NCI-H2029 treated with DMSO at 0.1 percent for 48 hours (cell line): ENCODE results near the gene RC3H2.
"Not testable (repeated sequence)": the region's sequence is repeated elsewhere in the genome, so short reads cannot be mapped to it uniquely, and the experiment has no call there.

Source experiments
- DNase-seq: peaks from one replicate; lab custom pipeline; 2025; lab: John Stamatoyannopoulos, UW

Gene RC3H2

DNA sequence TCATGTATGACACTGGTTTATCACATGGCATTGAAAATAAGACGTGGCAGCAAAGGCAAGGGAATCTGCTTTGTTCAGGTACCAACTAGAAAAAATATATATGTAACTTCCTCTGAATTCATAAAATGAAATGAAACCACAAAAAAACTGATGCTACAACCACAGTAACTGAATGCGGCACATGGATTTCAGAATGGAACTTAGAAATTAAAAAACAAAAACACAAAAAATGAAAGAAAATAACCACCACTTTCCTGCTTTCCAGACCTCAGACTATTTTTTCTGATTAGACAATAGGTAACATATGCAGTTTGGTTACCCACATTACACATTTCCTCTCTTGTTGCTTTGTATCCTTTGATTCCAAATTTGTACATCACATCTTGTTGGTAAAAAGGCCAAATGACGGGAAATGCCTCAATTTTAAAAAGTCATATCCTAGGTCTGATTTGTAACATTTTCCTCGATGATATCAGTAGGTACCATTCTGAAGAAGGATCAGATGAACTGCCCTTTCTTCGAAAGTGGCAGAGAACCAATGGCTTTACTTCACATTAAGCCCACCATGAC lies 58.7 kb downstream of the RC3H2 start:
- DNase-seq: no peak

DNA sequence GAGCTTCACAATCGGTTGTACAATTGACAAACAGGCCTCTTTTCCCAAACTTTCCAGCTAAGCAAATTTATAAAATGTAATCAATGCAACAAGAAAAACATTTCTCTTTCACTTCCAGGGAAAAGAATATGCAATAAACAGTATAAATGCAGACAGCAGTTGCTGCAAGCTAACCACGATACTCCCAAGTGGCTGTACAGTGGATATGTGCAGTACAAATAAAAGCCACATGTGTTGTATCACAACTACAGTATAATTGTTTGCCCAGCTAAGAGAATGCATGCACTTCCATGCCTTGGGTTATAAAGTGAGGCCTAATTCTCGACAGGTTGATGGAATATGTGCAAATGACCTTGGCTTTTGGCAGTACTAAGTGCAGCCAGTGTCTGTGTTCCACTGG lies 60.0 kb downstream of the RC3H2 start:
- DNase-seq: no peak

DNA sequence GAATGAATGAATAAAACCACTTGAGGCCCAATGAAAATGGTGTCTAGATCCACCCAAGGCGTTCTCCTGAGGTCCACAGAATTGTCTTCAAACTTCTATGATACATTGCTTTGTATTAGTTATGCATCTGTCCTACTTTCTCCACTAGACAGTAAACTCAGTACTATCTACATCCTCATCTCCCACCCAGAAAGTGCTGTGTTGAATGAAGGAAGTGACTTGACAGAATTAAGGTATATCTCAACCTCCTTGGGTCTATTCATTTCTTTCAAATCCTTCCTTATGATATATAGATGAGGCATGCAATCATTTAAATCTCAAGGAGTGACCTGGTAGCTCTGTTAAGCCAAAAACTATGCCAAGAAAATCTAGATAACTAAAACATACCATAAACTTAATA lies 61.0 kb downstream of the RC3H2 start:
- DNase-seq: no peak

DNA sequence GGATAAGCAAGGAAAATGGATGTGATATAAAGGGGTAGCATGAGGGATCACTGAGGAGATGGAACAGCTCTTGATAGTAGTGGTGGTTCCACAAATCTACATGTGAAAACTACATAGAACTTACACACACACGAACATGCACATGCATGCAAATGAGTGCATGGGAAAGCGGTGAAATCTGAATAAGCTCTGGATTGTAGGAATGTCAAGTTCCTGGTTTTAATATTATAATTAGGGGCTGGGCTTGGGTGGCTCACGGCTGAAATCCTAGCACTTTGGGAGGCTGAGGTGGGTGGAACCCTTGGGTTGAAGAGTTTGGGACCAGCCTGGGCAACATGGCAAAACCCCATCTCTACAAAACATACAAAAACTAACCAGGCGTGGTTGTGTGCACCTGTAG lies 63.7 kb downstream of the RC3H2 start:
- DNase-seq: no peak

DNA sequence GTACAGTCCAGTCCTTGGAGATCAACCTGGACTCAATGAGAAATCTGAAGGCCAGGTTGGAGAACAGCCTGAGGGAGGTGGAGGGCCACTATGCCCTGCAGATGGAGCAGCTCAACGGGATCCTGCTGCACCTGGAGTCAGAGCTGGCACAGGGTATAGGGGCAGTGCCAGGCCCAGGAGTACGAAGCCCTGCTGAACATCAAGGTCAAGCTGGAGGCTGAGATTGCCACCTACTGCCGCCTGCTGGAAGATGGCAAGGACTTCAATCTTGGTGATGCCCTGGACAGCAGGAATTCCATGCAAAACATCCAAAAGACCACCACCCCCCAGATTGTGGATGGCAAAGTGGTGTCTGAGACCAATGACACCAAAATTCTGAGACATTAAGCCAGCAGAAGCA lies 66.7 kb downstream of the RC3H2 start:
- DNase-seq: not testable (repeated sequence)

DNA sequence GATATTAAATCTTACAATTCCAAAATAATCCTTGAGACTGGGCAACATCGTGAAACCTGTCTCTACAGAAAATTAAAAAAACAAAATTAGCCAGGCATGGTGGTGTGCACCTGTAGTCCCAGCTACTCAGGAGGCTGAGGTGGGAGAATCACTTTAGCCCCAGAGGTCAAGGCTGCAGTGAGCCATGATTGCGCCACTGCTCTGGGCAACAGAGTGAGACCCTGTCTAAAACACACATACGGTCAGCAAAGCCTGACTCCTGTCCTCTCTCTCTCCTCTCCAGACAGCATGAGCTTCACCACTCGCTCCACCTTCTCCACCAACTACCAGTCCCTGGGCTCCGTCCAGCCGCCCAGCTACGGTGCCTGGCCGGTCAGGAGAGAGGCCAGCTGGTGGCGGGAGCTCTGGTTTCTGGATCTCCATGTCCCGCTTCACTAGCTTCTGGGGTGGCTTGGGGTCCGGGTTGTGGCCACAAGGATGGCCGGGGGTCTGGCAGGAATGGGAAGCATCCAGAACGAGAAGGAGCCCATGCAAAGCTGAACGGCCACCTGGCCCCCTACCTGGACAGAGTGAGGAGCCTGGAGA lies 67.8 kb downstream of the RC3H2 start:
- DNase-seq: no peak

DNA sequence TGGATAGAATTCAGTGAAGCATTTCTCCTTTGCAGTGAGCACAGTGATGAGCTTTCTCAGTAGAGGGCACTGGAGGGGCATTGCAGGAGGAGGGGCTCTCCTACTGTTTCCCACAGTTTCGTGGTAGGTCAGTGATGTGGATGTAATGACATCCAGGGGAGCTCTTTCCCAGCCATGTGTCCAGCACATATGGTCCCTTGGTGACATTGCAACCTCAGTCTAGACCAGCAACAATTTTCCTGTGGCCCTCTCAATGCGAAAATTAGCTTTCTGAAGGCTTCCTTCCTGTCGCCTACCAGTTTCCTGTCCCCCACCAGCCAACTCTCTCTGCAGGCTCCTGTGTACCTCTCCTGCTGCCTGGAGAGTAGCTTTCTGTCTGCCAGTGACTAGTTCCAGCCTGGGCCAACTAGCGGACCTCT lies 69.8 kb downstream of the RC3H2 start:
- no peak for DNase-seq

DNA sequence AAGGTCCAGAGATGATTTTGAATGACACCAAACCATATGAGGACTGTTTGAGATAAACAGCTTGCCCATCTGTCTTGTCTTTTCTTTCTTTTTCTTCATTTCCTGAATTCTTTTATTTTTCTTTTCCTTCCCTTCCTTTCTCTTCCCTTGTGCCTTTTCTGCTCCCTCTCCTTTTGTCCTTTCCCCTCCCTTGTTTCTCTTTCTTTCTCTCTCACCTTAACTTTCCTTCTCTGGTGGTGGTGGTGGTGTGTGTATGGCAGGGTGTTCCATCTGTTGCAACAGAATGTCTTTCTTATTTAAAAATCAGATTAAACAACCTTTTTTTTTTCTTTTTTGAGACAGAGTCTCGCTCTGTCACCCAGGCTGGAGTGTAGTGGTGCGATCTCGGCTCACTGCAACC lies 73.0 kb downstream of the RC3H2 start:
- no peak for DNase-seq

DNA sequence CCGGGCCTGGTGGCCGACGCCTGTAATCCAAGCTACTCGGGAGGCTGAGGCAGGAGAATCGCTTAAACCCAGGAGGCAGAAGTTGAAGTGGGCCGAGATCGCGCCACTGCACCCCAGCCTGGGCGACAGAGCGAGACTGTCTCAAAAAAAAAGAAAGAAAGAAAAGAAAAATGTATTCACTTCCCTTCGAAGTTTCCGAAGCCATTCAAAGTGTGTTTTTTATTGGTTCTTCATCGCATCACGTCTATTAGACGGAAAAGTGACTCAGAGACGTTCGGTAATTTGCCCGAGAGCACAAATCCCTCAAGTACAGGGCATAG lies 76.2 kb downstream of the RC3H2 start:
- DNase-seq: not testable (repeated sequence)

DNA sequence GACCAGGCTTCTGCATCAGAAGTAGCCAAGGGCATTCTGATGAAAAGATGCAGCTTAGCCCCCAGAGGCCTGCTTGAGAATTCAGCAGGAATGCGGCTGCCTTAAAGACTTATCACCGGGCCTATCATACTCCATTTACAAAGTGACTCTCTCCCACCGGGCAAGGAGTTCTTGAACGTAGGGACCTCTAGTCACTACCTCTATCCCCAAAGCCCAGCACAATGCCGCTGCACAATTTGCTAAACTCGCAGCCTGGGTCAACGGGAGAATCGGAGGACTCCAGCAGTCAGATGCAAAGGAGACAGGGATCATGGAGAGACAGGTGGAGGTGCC lies 77.4 kb downstream of the RC3H2 start:
- DNase-seq: no peak

DNA sequence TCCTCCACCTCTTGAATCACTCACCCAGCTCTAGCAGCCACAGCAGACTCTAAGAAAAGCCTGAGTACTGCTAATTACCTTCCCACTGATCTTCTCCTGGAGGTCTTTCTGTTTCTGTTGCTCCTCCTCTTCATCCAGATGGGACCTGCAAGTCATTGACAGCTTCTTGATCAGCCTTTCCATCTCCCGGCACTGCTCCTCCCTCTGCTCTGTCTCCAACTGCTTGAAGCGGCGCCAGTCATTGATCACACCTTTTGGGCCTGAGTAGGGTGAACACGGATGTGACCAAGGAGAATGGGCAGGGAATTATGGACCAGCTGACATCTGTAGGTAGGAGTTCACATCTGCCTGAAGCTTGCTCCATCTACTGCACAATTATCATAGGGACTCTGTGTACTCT lies 82.2 kb downstream of the RC3H2 start:
- DNase-seq: no peak

DNA sequence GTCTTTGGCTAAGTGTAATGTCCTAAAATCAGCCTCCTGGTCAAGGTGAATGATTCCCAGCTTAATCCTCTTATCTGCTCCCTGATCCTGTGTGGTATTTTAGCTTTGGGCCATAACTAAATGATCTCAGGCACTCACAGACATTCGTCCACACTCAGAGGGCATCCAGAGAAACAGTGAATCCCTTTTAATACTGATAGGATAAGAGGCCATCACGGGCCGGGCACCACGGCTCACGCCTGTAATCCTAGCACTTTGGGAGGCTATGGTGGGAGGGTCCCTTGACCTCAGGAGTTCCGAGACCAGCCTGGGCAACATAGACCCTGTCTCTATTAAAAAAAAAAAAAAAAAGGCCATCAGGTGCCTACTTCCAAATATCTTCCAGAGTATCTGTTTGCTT lies 83.1 kb downstream of the RC3H2 start:
- no peak for DNase-seq

DNA sequence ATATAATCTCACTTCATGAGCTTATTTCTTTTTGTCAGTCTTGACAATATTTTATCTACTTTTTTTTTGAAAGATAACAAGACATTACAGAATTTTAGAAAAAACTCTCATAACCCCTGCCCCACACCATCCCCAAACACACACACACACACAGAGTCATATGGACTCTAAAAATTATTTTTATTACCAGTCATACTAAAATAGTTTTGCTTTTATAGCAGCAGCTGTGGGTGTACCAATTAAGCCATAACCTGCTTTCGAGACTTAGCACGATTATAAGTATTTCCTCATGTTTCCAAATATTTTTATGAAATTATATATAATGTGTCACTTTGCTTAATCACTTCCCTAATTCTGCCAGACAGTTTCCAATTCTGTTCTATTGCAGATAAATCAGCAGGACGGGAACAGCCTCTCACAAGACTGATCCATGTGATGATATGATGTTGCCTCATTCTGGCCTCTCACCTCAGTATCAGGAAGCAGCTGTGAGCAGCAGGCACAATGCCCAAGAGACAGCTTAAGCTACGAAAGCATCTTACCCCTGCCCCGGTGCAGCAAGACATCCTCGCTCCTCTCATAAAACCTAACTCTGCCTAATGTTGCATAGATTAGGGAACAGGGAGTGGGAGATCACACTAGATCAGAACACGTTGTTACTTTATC lies 83.7 kb downstream of the RC3H2 start:
- DNase-seq: no peak

DNA sequence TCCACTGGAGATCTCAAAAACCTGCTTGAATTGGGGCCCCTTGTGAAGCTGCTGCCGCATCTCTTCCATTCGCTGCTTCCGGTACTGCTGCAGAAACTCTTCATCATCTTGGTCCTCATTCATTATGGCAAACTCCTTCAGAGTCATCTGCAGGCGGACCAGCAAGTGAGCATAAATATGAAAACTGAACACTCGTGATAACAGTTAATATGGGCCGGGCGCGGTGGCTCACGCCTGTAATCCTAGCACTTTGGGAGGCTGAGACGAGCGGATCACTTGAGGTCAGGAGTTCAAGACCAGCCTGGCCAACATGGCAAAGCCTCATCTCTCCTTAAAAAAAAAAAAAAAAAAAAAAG lies 84.7 kb downstream of the RC3H2 start:
- DNase-seq: no peak

DNA sequence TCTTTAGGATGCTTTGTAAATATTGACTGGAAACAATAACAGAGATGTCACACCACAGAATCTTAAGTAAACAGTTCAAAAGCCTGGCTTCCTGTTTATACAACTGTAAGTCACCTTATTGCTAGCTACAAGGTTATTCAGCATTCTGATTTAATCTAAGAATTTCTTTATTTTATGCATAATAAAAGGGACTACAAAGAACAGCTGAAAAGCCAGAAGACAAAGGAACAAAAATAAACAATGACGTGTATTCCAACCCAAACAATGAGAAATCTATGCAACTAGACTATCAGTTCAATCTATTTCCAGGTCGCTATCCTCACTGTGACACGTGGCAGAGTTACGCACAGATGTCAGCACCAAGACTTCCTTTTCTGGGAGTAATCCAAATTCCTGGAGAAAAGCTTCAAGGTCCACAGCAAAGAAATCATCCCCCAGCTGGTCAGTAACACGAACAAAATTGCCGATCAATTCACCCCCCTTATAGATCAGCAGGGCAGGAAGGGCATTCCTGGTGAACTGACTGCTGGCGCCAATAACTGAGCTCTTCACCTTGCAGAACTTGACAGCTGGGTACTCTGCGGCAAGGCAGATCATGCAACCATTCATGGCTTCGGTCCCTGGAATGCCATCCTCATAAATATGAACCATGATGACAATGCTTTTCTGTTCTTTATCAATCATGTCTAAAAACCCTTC lies 85.2 kb downstream of the RC3H2 start:
- peak; percentile 29 for DNase-seq

DNA sequence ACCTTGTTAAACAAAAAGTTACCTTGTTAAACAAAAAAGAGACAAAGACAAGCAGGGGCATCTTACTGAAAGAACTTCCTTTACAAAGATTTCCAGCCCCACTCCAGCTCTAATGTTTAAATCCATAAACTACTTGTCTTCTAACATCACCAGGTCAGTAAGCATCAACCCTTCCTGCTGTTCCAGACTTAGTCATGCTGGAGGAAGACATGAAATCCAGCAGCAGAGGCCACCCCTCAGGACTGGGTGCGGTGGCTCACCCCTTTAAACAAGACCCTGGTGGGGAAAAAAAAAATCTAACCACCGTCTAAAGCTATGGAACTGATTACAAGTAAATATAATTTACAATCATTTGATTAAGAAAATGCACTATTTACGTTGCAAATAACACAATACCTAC lies 85.8 kb downstream of the RC3H2 start:
- DNase-seq: no peak

DNA sequence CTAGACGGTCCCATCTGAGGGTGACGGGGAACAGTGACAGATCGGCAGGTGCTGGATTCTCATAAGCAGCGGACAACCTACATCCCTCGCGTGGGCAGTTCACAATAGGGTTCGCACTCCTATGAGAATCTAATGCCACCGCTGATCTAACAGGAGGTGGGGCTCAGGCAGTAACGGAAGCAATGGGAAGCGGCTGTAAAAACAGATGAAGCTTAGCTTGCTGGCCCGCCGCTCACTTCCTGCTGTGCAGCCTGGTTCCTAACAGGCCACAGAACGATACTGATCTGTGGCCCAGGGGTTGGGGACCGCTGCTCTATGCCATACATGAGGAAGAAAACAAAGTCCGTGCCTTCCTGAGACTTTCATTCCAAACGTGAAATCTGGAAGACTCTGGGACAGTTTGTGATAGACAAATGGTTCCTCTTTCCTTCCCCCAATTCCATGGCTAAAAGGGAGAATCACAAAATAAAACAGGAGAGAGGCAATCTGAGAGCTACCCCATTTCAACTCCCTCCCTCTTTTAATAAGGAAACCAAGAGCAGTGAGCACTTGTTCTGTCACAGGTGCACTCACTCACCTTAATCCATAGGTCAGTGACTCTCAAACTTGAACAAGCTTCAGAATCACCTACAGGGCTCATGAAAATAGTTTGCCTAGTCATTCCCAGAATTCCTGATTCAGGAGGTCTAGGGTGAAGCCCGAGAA lies 88.8 kb downstream of the RC3H2 start:
- no peak for DNase-seq

DNA sequence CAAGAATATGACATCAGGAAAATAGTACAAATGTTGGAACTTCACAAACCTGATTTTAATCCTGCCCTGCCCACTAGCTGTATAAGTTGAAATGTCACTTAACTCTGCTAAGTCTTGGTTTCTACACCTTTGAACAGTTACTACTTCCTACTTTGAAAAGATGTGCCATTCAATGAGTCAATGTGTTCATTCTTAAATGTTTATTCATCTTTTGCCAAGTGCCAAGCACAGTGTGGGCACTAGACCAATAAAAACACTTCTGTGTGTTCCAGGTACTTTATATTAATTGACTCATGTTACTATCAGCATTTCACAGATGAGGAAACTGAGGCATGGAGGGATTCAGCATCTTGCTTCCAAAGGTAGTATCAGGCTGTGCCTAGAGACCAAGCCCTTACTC lies 89.6 kb downstream of the RC3H2 start:
- no peak for DNase-seq

DNA sequence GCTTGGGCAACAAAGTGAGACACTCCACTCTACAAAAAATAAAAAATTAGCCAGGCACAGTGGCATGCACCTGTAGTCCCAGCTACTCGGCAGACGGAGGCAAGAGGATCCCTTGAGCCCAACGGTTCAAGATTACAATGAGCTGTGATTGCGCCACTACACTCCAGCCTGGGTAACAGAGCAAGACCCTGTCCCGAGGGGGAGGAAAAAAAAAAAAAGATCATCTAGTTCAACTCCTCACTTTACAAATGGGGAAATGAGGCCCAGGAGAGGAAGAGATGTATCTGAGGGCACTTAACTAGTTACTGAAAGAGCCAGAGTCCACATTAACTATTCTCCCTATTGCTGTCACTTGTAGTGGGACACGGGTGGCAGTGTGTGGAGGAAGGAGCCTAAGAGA lies 90.6 kb downstream of the RC3H2 start:
- DNase-seq: no peak

DNA sequence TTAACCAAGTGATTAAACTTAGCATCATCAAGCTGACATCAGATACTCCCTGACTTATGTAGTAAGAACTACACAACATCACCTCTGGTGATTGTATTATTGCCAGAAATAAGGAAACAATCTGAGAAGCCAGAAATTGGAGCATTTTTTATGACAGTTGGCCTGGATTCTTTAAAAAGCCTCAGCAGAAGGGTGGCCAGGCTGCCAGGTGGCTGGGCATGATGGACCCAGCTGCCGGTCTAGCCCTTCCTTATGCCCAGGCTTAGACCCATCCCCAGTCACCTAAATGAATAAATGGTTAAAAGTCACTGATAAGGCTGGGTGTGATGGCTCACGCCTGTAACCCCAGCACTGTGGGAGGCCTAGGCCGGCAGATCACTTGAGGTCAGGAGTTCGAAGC lies 92.4 kb downstream of the RC3H2 start:
- DNase-seq: no peak

DNA sequence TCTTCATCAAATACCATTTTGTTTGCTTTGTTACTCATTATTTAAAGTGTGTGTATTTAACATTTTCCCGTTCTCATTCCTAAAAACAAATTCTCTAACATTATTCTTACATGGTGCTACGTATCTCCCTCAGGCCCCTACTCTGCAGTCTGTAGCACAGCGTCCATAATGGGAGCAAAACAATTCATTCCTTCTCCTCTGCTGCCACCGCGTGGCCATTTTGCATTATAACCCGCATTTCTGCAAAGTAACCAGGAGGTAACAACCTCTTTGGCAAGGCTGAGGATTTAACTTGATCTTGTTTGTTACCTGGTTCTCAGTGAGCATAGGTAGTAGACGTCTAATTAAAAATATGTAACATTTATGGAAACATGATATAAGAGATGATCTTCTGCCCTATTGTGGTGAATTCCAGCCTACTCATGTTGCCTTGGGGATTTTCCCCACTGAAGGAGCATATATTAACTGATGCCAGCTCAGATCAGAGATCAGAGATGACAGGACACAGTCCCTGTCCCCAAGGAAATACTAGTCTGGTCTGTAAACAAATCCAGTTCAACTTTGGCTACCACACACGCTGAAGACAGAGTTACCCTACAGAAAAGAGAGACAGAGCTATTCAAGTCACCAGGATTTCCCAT lies 94.7 kb downstream of the RC3H2 start:
- peak; percentile 92 for DNase-seq

DNA sequence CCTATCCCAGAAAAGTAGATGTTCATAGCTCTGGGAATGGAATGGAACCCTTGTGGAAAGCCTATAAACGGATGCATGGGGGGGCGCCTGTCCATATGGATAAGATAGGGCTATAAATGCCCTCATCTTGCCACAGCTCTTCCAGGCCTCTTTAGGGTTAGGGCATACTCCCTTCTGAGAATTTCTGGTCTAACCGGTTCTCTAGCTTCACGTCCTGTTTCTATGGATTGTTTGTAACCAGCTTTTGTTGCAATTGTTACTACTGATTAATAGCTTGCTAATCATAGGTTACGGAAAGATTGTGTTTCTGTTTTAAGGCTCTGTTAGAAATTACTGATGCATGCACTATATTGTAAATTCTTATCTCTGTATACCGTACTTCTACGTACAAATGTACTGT lies 95.9 kb downstream of the RC3H2 start:
- DNase-seq: not testable (repeated sequence)

DNA sequence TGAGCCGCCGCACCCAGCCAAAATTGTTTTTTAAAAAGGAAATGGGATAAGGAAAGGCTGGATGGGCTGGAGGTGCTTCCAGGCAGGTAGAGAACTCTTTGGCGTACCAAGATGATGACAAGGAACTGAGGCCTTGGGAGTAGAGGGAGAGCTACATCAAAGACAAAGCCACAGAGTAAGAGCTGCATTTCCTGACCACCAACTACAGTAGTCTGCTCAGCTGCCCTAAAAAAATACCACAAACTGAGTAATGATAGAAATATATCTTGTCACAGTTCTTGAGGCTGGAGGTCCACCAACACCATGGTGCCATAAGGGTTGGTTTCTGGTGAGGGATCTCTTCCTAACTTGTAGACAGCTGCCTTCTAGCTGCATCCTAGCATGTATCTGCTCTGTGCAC lies 97.0 kb downstream of the RC3H2 start:
- DNase-seq: no peak
